Cardiac fibroblast (primary cell): ENCODE measurements around the gene PAK6.

Experiments
- DNase-seq, 2 donors: peaks; one replicate each; pipeline versions ENCODE4 v3.0.0 to v3.0.0-alpha.2; 2010; ENCODE audit warnings: low read depth in 2 of 2
- H3K4me3 ChIP-seq, 2 donors: replicated peaks in 1 of 2; 1 replicate in 1 of 2; 2 replicates in 1 of 2; pipeline ENCODE4 v1.5.1; 2011; ENCODE audit warnings: low read depth in 2 of 2, low read length in 2 of 2, mild to moderate bottlenecking in 2 of 2, moderate library complexity in 1 of 2
- CTCF ChIP-seq: IDR thresholded peaks from one replicate; pipeline ENCODE4 v1.5.1; 2011; ENCODE audit warnings: low read depth, mild to moderate bottlenecking, low read length, inconsistent platforms

PAK6 gene

GRCh38 chr15:40297356-40297755, 58.5 kb downstream of the PAK6 start:
- TF ChIP-seq CTCF = no peak
- H3K4me3 ChIP-seq = no peak overlapping the region
- DNase-seq = no peak

- no peak for DNase-seq
- no peak for TF ChIP-seq CTCF
- H3K4me3 ChIP-seq = no peak overlapping the region
These were observed 59.5 kb downstream of the PAK6 start for GRCh38 chr15:40298216-40298935.

- no peak overlapping the region for H3K4me3 ChIP-seq
- DNase-seq = no peak
- no peak for TF ChIP-seq CTCF
These were observed 61.5 kb downstream of the PAK6 start for GRCh38 chr15:40300367-40300766.

GRCh38 chr15:40300771-40301170, 61.9 kb downstream of the PAK6 start:
- TF ChIP-seq CTCF = no peak
- H3K4me3 ChIP-seq = no peak overlapping the region
- no peak for DNase-seq

GRCh38 chr15:40301467-40302179, 62.8 kb downstream of the PAK6 start:
- DNase-seq = peak in 1 of 2 donors; percentile 45
- no peak for TF ChIP-seq CTCF

GRCh38 chr15:40302288-40302886, 63.5 kb downstream of the PAK6 start:
- no peak for TF ChIP-seq CTCF
- no peak for DNase-seq
- no peak overlapping the region for H3K4me3 ChIP-seq

More at GRCh38 chr15:40301467-40302179, 62.8 kb downstream of the PAK6 start:
- no peak overlapping the region for H3K4me3 ChIP-seq
